Middle frontal gyrus (tissue), 1 donor: ENCODE data around the gene ROBO1.
"Not testable (repeated sequence)": the region's sequence is repeated elsewhere in the genome, so short reads cannot be mapped to it uniquely, and the experiment has no call there.

ENCODE experiments used
- DNase-seq: peaks from one replicate; pipeline ENCODE4 v3.0.0-alpha.2; 2015; ENCODE audit warnings: low spot score; ENCODE audit errors: extremely low spot score

Gene ROBO1

DNA sequence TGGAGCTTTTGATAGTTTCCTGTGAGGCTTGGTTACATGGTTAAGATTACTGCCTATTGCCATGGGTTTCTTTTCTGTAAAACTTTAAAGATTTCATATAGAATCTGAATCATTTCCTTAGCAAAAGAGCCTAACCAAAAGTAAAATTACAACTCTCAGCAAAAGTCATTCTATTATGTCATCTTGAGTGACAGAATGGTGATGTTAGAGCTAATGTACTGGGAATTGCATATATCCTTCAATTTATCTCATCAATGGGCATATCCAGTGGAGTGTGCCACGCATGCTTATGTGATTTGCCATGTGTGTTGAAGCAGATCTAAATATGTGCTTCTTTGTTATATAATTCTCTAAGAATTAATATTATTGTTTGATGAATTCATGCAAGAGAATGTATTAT lies 212.1 kb downstream of the ROBO1 start:
- no peak for DNase-seq

DNA sequence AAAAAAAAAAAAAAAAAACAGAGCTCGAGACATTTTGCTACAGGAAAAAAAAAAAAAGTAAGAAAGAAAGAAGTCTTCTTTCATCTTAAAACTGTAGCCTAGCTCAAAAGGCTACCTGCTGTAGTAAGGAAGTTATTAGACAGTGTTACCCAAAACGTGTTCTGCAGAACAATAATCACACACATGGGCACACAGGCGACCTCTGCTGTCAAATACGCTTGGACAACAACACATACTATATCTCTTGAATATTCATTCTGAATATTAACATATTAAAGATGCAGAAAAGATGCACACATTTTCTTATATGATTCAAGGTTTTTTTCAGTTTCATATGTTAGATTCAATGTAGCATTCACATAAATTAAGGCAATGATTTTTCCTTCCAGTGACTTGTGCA lies 215.8 kb downstream of the ROBO1 start:
- DNase-seq: no peak

DNA sequence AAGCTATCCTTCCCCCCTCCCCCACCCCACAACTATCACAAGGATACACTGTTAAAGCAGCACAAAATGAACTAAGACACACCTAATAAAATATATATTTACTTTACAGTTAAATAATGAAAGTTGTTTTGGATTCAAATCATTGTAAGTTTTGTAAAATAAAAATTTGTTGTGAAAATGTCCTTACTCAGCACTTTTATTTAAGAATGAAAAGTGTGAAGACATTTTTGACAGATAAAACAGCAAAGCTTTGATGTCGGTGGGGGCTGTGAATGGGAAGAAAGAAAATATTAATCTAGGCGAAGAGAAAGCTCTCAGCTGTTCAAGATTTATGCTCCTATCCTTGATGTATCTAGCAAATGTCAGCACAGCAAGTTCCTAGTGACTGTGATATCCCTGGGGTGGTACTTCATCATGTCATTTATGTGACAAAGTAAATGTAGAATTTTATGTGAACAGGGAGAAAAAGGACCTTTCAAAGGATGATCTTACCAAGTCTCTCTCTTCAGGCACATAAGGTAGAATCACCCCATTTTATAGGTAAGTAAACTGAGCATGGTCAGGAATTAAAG lies 216.4 kb downstream of the ROBO1 start:
- no peak for DNase-seq

DNA sequence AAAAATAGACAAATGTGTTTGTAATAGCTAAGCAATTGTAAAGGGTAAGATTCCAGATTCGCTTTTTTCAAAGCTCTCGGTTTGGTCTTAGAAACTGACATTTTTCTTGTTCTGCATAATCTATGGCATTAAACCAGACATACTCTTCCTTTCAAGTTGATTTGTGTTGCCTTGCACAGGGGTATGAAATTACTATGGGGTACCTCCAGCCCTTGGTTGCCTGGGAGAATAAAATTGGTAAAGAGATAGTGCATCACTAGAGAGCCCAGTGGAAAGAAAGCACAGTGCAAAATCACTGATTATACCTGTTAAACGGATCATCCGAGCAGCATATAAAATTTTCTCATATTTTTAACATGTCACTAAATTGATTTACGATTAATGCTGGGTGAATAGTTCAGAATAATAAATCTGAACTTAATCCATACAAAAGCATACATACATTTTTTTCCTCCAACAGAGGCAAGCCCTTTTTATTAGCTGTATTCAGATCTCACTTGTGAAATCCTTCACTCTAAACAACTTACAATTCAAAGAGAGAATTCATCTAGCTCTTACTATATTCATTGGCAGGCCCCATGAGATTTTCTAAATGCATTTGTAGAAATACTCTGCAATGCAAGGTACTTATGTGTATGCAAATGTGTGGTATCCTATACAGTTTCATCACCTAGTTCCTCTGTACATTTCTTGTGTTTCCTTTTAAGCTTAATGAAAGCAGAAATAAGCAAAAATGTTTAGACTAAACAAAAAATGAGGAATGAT lies 224.4 kb downstream of the ROBO1 start:
- DNase-seq: no peak

DNA sequence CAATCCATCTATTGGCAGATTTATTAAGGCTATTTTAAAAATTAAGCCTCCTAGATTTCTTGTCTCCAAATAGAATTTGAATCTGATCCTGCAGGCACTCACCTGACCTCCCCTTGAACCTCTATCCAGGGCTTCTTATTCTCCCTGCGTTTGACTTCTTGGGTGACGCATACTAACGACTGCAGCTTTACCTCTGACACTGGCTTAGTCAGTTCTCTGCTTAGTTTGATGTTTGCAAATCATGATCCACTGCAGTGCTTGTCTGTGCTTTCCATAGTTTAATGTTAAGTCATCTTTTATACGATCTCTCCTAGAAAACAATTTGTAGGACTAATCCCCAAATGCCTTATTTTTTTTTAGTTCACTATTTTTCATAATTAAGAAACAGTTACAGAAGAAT lies 233.1 kb downstream of the ROBO1 start:
- no peak for DNase-seq

DNA sequence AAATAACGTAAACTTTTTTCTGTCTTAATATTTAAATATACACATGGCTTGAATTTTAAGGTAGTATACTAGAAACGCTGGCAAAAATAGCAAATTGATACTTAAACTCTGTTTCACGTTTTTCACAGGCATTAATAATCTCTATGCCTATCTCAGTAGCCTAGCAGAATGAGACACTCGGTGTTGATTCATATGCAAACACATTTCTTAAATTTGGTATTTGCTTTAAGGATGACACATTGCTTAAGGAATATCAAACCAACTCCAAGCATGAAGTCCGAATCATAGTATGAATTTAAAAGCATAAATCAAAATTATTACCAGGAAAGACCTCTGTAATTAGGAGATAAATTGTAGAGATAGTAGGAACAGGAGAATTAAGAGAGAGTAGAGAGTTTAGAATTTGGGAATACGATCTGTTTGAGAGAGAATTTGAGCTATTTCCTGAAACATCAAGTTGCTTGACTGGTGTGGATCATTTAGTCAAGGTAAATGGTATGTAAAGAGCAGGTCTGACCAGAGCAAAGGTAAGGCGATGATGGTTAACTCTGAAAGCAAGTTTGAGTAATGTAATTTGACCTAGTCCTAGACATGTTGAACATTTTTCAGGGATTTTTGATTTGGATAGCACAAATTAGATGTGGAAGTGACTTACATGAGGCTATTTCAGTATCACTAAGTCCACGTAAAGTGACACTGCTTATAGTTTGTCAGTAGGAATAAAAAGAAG lies 236.1 kb downstream of the ROBO1 start:
- no peak for DNase-seq

DNA sequence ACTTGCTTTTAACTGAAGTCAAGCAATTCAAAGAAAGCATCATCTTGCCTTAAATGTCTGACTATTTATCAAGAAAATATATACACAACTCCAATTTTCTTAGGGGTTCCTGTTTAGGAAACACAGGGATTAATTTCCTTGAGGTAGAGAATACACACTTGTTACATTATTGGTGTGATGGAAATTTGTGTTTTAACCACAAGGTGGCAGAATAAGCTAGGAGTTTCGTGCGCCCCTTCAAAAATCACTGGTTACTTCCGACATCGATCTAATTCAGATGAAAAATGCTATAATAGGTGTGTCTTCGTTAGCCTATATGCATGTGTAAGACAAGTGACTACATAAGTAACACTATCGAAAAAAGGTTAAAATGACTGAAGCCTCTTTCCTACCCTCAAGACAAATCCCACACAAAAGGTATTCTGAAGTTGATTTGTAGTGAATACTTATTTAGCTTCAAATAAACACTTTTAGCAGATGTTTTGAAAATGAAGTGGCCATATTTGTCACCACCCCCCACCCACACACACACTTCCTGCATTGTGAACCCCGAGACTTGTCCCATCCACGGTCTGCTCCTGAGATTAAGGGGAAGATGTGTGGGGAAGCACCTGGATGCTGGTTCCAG lies 246.5 kb downstream of the ROBO1 start:
- peak; percentile 62 for DNase-seq

DNA sequence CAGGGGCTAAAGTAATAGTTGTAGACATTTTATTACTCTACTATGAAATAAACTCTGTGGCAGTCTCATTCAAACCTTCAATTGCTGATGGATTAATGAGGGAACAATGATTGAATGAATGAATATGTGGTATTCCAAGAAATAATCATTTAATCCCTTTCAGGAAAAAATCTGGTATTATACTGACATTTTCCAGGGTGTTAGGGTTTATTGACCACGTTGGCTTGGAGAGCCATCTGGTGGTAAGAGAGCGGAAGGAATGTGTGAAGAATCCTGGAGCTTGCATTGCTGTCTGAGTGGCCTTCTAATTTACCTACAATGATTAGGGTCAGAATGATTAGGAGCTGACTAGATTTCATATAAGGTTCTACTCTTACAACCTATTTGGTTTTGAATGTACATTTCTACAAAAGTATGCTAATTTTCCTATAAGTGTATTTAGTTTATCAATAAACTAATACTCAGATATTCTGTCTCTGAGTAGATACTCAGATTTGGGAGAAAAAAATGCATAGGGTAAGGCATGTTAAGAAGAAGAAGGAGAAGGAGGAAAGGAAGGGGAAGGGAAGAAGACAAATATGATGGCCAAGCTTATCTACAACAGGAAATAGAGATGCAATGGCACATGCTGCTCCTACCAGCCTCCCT lies 249.9 kb downstream of the ROBO1 start:
- no peak for DNase-seq

DNA sequence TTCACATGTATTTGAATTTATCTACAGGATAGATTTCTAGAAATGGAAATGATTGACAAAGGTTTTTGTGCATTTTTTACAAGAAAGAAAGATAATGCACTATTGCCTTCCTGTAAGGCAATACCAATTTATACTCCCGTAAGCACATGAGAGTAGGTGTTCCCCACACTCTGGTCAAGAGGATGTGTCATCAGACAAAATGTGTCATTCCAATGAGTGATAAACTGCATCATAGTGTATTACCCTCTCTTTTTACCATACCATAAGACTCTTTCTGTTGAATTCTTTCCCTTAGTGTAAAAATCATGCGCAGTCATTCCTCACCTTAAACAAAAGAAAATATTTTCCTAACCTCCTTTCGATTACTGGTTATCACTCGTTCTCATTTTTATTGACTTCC lies 251.0 kb downstream of the ROBO1 start:
- no peak for DNase-seq

DNA sequence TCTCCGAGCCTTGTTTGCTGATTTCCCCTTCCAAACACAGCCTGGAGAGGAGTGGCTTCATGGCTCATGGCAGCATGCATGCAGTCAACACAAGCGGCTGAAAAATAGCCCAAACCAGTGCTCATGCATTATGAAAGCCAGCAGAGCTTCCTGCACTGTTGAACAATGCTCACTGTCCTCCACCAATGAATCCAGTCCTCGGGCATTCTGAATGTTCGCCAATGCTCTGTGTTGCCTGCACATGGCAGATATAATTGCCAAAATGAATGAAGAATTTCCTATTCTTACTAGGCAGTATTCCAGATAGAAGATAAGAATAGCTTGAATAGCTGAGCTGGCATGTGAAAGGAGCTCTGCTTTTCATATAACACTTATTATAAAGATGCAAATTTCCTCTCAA lies 252.7 kb downstream of the ROBO1 start:
- DNase-seq: no peak

DNA sequence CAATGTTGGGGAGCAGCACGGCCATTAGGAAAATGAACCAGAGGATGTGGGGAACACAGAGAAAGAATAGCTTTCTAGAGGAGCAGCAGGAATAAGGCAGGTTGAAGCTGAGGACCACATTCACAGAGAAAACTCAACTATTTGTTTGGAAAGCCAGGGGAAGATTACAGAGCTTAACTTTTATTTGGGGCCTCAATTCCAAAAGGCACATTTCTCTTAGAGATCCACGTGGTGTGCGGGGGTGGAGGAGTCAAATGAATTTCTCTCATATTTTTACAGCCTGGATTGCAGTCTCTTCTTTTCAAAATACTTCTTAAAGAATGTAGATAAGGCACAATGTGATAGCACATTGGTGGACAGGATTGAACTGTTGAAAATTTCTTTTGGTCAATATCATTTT lies 253.7 kb downstream of the ROBO1 start:
- DNase-seq: no peak

DNA sequence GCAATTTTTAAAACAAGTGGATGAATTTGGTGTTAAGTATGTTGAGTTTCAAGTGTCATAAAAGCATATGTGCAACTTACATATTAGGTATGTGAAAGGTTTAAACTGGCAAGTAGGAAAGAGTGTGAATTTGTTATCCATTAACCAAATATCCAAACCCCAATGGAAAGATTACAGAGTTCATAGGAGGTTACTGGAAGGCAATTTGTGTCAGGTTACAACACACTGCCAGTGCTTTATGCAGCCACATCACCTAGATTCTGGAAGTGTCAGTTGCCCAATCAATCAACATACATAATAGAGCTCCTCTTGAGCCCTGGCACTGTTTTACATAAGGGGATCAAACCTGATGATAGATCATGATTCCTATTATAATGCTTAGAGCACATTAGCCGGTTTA lies 261.0 kb downstream of the ROBO1 start:
- no peak for DNase-seq

DNA sequence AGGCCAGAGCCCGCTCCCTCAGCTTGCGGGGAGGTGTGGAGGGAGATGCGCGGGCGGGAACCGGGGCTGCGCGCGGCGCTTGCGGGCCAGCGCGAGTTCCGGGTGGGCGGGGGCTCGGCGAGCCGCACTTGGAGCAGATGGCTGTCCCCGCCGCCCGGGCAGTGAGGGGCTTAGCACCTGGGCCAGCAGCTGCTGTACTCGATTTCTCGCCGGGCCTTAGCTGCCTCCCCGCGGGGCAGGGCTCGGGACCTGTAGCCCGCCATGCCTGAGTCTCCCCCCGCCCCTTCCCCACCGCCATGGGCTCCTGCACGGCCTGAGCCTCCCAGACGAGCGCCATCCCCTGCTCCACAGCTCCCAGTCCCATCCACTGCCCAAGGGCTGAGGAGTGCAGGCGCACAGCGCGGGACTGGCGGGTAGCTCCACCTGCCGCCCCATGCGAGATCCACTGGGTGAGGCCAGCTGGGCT lies 265.5 kb downstream of the ROBO1 start:
- not testable (repeated sequence) for DNase-seq

DNA sequence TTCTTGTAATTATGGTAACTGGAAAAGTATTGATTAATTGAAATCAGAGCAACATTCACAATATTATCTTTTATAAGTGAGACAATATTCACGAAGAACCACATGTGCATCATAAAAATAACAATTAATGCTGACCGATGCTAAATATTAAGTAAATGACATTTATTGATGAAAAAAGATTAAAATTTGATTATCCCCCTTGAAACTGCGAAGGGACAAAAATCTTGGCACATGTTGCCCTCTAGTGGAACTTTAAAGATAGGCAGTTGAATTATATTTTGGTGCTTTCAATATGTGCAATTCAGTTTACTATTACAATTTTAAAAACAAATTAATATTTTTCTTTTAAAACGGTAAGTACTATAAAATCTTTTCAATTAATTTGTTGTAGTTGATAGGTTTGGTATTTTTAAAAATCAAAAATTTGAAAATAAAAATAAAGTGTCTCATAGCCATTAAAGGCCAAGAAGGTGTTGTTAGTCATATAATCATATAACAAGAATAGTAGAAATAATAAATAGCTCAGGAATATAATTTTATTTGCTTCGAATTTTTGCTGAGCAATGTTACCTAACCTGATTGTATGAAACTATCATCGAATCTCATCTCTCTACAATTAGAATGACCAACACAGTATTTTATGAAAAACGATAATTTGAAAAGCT lies 270.2 kb downstream of the ROBO1 start:
- DNase-seq: no peak

DNA sequence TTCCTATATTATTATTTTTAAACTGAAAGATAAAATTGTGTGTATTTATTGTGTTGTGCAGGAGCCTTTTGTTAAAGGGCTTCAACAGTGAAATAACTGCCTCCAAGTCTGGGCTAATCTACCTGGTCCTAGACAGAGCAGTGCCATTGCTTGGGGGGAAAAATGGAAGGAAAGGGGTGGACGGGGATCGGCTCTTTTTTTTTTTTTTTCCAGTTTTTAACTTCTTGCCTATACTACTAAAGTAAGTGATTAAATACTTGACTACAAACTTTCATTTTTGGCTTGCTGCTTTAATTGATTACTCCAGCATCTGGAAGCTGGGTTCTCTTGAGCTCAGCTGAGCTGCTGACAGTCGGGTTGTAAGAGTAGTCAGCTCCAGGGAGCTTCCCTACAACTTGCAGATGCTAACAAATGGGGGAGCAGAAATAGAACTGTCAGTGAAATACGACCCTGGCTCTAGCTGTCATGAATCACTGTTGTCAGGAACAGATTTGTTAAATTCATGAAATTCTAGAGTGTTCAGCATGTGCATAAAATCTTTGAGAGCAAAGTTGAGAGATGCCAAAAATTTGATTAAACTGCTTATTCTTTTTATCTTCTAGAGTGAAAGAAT lies 276.7 kb downstream of the ROBO1 start:
- DNase-seq: no peak

DNA sequence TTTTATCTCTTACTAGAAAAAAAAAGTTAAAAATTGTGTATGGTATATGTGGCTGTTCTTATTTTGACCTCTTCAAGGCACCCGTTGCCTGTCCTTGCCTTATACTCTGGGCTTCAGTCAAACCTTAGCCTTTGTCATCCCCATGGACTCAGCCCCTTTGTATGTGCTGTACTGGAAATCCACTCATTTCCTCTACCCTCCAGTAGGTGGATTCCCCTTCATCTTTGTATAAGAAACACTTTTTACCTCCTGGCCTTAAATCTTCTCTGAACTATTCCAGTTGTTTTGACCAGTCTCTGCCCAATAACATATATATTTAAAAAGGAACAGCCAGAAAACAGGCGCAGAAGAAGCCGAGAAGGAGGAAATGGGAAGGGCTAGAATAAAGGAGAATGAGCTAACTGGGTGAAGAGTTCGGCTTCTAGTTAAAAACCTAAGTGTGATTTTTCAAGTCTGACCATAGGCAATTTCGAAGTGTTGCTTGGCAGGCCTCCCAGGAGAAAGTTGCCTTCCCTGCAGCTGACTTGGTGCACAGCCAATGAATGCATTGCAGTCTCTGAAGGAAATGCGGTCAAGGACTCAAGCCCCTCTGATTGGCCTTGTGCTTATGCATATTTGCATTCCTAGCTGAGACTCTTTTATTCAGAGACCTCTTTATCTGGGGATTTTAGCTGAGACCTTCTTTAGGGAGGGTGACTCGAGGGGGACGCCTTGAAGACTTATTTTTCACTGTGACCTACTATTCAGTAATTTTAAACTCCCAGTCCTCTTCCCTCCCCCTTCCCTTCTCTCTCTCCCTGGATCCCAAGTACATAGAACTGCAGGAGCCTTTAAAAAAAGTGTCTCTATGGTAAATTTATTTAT lies 277.4 kb downstream of the ROBO1 start:
- no peak for DNase-seq

DNA sequence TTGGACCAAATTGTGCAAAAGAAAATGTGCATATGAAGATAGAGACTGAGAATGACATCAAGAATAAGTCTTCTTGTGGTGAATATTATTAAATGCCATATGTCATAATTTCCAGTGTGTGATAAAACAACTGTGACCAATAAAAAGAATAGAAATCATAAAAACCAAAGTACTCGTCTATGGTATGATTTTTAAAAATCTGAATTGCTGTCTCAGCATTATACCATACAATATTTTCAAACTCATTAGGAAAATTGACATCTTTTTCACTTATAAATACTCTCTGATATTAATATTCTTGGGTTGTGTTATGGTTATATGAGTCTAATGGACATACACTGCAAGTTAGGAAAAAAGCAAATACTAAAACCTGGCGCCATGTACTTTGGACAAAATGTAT lies 279.4 kb downstream of the ROBO1 start:
- no peak for DNase-seq

DNA sequence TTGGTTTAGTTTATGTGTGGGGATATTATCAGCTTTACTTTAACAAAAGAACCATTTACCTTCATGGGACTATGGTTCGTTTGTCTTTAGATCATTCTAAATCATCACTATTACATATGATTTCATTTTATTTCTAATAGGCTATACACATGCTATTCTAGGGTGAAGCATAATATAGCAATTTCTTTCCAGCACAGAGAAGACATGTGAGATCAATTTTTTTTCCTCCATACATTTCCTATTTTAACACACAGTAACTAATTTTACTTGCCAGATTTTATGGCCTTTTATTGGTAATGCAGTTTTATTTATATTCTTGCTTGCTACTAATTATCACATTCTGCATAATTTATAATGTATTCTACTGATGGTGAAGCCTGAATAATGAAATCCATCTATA lies 287.1 kb downstream of the ROBO1 start:
- DNase-seq: no peak

DNA sequence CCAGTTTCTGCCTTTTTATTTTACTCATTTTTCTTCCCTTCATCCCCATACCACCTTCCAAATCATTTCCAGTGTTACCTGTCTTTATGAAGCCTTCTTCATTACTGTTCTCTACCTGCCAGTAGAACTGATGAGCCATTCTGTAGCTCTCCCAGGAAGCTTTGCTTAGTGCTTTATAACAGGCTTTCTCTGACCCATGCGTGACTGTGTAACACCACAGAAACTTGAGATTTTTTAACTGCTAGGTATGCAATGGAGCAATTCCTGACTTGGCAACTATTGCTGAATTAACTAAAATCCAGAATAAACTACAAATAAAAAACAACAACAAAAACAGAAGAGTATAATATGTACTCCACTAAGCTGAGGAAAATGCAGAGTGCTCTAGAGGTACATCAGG lies 289.2 kb downstream of the ROBO1 start:
- DNase-seq: no peak

DNA sequence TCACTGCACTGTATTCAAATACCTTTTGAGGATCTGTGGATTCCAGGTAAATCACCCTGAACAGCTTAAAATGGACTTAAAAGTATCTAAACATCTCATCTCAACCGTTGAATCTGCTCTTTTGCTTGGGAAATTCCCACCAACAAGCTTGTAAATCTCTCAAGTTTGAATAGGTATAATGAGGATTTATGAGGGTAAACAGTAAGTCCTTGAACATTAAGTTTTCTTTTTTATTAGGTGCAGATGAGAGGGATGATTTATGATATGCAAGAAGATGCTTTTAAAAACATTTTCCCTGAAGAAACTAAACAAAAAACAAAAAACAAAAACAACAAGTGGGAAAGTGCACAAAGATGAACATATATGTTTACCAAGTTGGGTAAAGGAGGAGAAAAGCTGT lies 290.6 kb downstream of the ROBO1 start:
- DNase-seq: no peak
